ENCODE results near the gene SEMA7A.
"Not testable (repeated sequence)": the region's sequence is repeated elsewhere in the genome, so short reads cannot be mapped to it uniquely, and the experiment has no call there.

SEMA7A gene

DNA sequence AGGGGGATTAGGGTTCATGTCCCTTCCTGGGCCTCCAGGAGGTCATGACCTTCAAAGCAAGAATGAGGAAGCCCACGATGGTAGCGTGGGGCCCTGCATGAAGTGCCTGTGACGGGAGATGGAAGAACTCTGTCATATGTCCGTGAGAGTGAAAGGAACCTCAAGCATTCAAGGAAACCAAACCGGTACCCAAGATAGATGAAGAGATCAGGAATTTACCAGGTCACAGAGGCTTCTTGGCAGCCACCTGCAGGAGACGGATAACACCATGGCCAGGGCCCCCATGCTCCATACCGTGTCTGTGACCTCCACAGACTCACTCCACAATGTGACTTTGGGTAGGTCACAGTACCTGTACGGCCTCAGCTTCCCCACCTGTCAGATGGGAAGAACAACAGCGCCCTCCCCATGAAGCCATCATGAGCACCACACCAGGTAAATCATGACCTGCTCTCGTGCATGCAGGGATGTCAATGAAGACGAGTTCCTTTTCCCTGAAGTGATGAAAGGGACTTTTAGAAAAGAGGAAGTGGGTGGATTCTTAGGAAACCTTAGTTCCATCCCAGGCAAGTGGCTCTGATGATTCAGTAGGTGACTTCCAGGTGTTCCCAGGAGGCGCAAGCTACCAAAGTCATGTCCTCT lies 43.0 kb downstream of the SEMA7A start:
- Histone ChIP-seq H3K27me3 (replicated peaks) (no peaks in the 10 kb centered on the region), H3K36me3 (replicated peaks) (no peaks in the 10 kb centered on the region), H3K4me3 (ENCODE audit: low read depth, low read length) (no peak overlapping the region), H3K27ac (no peak overlapping the region)
- in situ Hi-C loops (cut with HindIII; ENCODE audit: low pct_ligation_motif_present, low sequenced_read_pairs), result no loop called here
- DNase-seq, result no peak
- no peak for TF ChIP-seq CTCF (IDR thresholded peaks at IDR 0.05; ENCODE audit: low read depth, low read length, missing control alignments)

DNA sequence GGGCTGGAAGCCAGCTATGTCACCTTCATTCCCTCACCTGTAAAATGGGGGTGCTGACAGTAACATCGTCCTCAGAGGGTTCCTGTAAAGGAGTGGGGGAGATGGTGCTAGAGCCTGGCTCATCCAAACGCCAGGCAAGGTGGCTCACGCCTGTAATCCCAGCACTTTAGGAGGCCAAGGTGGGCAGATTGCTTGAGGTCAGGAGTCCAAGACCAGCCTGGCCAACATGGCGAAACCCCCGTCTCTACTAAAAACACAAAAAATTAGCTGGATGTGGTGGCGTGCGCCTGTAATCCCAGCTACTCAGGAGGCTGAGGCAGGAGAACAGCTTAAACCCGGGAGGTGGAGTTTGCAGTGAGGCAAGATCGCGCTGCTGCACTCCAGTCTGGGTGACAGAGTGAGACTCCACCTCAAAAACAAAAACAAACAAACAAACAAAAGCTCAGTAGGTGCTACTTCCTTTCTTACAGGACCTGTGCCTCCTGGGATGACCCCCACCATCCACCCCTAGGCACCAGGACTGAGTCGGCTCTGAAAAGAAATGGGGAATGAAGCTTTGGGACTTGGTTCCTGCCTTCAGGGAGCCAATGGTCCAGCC lies 43.6 kb downstream of the SEMA7A start:
- H3K36me3 ChIP-seq (replicated peaks); H3K27me3 ChIP-seq (replicated peaks); H3K27ac ChIP-seq; DNase-seq; H3K4me3 ChIP-seq (ENCODE audit: low read depth, low read length); in situ Hi-C loops (cut with HindIII; ENCODE audit: low pct_ligation_motif_present, low sequenced_read_pairs): not testable (repeated sequence)

- no peaks in the 10 kb centered on the region for H3K36me3 ChIP-seq (replicated peaks)
- no peaks in the 10 kb centered on the region for H3K27me3 ChIP-seq (replicated peaks)
- no peak for DNase-seq
- in situ Hi-C loops (cut with HindIII; ENCODE audit: low pct_ligation_motif_present, low sequenced_read_pairs), result no loop called here
- no peak for TF ChIP-seq CTCF (IDR thresholded peaks at IDR 0.05; ENCODE audit: low read depth, low read length, missing control alignments)
- no peak overlapping the region for H3K4me3 ChIP-seq (ENCODE audit: low read depth, low read length)
- H3K27ac ChIP-seq, result no peak overlapping the region
Measured at GRCh38 chr15:74389241-74390048, 44.3 kb downstream of the SEMA7A start.

DNA sequence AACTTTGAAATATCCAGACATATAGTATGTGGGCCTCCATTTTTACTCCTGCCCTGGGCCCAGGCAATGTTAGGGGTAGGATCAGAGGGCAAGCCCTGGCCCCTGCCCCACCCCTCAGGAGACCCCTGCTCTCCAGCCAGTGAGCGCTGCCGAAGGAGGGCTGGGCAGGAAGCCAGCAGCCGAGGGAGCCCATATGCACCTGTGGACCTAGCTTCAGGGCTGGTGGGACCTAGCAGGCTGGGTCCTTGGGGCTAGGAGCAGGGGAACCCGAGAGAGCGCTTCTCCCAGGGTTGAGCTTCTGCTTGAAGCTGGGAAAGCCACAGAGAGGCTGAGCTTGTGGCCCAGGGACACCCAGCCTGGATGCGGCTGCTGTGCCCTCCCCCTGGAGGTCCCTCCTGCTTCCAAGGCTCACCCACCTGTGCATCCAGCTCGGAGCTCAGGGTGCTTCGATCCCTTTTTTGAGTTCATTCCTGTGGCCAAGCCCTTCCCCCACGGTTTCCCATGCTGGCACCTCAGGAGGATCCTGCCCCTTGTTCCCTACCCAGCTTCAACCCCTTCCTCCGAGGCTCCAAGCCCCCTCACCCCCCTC lies 45.3 kb downstream of the SEMA7A start:
- Histone ChIP-seq H3K27ac (no peak overlapping the region), H3K36me3 (replicated peaks) (no peaks in the 10 kb centered on the region), H3K4me3 (ENCODE audit: low read depth, low read length) (no peak overlapping the region), H3K27me3 (replicated peaks) (no peaks in the 10 kb centered on the region)
- in situ Hi-C loops (cut with HindIII; ENCODE audit: low pct_ligation_motif_present, low sequenced_read_pairs), result no loop called here
- TF ChIP-seq CTCF (IDR thresholded peaks at IDR 0.05; ENCODE audit: low read depth, low read length, missing control alignments), result no peak
- no peak for DNase-seq

DNA sequence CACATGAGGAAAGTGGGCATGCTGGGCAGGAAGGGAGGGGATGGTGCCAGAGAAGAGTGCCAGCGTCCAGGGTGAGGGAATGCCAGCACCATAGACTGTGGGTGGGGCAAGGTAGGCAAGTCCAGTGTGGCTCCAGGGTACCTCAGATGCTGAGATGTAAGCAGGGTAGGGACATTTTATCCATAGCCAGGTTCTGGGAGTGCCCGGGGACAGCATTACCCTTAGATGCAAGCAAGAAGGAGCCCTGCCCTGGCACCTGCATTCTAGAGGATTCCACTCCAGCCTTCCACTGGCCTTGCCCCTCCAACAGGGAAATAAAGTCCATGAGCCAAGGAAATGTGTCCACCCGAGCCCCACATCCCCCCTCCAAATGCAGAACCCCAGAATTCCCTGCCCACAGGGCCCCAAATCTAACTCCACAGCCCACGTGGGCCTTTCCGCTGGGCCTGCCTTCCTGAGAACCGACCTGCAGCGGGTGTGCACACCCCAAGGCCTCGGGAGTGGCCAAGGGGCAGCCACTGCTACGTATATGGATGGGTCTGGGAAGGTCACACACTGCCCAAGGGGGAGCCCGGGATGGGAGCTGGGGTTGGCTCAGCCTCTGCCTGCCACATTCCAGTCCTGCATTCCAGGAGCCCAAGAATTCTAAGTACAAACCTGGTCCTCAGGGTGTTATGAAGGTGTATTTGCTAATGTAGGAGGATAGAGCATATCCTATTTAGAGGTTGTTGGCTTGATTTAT lies 46.0 kb downstream of the SEMA7A start:
- Histone ChIP-seq H3K36me3 (replicated peaks) (no peaks in the 10 kb centered on the region), H3K4me3 (ENCODE audit: low read depth, low read length) (no peak overlapping the region), H3K27me3 (replicated peaks) (no peaks in the 10 kb centered on the region), H3K27ac (no peak overlapping the region)
- no peak for TF ChIP-seq CTCF (IDR thresholded peaks at IDR 0.05; ENCODE audit: low read depth, low read length, missing control alignments)
- DNase-seq, result no peak
- in situ Hi-C loops (cut with HindIII; ENCODE audit: low pct_ligation_motif_present, low sequenced_read_pairs), result no loop called here
